GM18505 (cell line): Measurements from ENCODE around the gene RAD9A.
A peak's percentile ranks its signal among the peaks of the same experiment; 100 is the strongest.
"Not testable (repeated sequence)": the region's sequence is repeated elsewhere in the genome, so short reads cannot be mapped to it uniquely, and the experiment has no call there.

Experiments used
- ATAC-seq: cut with Tn5 transposase; IDR thresholded peaks from one replicate; pipeline ENCODE4 v1.9.1; 2021; ENCODE audit not compliant: unreplicated experiment
- POLR2A ChIP-seq: IDR thresholded peaks from 4 replicates; pipeline ENCODE4 v1.6.1; 2011; ENCODE audit warnings: borderline replicate concordance; ENCODE audit not compliant: insufficient read depth, insufficient read length; ENCODE audit errors: extremely low read depth

The RAD9A gene

DNA sequence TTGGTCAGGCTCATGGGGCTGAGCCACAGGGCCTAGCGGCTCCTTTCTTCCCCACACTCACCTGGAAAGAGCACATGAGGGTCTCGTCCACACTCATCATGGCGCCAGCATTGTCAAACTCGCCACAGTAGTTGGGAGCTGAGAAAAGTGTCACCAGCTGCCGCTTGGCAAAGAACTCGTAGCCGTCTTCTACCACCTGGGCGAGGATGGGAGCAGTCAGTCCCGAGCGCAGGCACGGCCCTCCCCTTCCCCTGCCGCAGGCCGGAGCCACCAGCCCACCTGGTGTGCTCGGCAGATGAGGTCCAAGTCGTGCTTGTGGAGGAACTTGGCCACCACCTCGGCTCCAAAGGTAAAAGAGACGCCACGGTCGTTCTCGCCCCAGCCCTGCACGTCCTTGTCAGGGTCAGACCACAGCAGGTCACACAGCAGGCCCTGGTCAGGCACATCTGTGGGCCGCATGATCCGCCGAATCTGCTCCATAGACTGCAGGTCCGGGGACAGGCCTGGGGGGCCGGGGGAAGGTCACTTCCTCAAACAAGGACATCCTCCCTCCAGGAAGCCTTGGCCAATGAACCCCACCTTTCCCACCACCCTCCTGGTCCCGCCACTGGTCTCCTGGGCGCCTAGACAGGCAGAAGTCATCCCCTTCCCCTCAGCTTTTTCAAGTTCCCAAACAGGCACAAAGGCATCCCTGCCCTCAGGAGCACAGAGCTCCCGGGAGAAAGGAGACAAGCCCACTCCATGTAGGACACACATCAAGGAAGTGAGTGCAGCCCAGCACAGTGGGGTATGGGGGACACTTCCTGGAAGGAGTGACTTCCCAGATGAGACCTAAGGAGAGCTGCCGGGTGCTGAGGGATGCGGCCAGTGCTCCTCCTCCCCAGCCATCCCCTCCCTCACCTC is 7.1 kb downstream of the RAD9A start:
- ATAC-seq = no peak
- no peak for TF ChIP-seq POLR2A

DNA sequence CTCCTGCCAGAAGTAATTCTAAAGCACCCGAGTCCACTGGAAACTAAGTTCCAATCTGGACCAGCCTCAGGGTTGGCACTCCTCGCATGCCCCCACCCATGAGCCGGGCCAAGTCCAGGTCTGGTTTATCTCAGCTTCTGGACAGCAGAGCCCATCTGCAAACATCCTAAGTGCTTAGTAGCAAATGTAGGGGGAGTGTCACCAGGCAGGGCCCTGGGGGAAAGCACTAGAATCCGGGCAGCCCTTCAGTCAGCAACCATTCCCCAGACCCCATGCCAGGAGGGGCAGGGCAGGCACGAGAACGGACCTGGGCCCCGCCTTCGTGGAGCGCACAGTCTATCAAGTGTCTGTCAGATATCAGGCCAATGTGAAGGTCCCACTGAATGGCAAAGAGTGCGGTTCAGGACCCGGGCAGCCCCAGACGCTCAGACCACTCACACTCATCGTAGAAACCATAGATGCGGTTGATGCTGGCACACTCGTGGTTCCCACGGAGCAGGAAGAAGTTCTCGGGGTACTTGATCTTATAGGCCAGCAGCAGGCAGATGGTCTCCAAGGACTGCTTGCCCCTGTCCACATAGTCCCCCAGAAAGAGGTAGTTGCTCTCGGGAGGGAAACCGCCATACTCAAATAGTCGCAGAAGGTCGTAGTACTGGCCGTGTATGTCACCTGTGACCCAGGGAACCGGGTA is 8.6 kb downstream of the RAD9A start:
- no peak for ATAC-seq

DNA sequence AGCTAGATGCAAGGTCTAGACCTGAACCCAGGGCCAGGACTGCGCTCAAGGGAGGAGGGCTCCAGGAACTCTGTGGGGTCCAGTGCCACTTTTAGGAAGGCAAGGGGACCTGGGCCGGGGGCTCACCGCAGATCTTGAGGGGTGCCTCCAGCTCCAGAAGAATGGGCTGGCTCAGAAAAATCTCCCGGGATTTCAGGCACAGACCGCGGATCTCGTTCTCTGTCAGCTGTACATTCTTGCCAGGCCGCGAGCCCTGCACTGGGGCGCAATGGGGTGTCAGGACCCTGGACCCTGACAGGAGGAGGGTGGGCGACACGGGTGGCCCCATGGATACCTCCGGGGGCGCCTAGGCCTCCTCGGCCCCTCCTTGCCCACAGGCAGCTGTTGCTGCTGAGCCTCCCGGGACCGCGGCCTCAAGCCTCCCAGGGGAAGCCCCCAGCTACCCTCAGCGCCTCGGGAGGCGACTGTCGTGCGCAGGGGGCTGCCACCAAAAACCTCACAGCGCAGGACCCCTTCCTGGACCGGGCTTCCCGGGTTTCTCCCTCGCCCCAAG is 9.2 kb downstream of the RAD9A start:
- no peak for TF ChIP-seq POLR2A
- ATAC-seq = peak; percentile 14

More for the DNA sequence above, 8.6 kb downstream of the RAD9A start:
- TF ChIP-seq POLR2A = no peak

DNA sequence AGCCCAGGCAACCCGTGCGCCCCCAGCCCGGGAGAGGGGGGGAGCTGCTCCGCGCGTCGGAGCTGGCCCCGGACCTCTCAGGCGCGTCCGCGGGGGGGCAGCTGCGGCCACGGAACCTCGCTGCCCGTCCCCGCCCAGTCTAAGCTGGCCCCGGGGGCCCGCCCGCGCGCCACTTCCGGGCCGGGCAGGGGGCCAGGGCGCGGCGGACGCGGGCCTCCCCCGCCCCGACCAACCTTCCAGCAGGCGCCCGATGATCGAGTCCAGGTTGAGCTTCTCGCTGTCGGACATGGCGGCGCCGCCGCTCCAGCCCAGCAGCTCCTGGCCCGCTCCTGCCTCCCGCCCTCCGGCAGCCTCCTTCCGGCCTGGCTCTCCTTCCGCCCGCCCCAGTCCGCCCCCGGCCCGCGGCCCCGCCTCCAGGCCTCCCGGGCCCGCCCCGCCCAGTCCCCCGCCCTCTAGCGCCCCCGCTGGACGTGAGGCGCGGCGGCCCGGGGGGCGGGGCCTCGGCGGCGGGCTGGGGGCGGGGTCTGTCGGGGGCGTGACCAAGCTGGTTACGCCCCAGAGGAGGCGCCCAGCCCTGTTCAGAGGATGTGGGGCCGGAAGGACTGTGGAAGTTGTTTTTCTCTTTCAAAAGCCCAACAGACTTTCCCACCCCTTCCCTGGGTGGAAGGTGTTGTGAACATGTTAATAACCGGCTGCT is 9.9 kb downstream of the RAD9A start, which contains the start of gene PPP1CA:
Gene PPP1CA (minus strand): TSS at position 364 of the 697 bp plus-strand sequence. CDS start 76 bp downstream, at position 288.
- TF ChIP-seq POLR2A = peak; percentile 89
- peak; percentile 60 for ATAC-seq

DNA sequence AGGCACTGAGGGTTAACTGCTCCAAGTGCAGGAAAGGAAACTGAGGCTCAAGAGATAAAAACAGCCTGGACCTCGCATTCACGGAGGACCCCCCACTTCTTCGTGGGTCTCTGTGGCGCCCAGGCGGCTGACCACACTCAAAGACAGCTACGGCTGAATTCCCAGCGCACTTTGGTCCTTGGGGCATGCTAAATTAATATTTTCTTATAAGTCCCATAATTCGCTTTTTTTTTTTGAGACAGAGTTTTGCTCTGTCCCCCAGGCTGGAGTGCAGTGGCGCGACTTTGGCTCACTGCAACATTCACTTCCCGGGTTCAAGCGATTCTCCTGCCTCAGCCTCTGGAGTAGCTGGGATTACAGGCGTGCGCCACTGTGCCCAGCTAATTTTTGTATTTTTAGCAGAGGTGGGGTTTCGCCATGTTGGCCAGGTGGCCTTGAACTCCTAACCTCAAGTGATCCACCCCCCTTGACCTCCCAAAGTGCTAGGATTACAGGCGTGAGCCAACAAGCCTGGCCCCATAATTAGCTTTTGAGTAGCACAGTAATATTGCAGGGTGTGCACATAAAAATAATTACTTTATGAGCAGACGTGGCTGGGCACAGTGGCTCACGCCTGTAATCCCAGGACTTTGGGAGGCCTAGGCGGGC is 10.5 kb downstream of the RAD9A start:
- not testable (repeated sequence) for ATAC-seq

DNA sequence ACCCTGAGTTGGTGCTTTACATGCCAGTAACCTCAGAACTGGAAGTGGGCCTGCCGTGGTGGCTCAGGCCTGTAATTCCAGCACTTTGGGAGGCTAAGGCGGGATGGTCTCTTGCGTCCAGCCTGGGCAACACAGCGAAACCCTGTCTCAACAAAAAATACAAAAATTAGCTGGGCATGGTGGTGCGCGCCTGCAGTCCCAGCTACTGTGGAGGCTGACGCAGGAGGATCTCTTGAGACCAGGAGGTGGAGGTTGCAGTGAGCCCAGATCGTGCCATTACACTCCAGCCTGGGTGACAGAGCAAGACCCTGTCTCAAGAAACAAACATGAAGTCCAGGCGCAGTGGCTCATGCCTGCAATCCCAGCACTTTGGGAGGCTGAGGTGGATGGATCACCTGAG is 11.3 kb downstream of the RAD9A start:
- not testable (repeated sequence) for ATAC-seq

DNA sequence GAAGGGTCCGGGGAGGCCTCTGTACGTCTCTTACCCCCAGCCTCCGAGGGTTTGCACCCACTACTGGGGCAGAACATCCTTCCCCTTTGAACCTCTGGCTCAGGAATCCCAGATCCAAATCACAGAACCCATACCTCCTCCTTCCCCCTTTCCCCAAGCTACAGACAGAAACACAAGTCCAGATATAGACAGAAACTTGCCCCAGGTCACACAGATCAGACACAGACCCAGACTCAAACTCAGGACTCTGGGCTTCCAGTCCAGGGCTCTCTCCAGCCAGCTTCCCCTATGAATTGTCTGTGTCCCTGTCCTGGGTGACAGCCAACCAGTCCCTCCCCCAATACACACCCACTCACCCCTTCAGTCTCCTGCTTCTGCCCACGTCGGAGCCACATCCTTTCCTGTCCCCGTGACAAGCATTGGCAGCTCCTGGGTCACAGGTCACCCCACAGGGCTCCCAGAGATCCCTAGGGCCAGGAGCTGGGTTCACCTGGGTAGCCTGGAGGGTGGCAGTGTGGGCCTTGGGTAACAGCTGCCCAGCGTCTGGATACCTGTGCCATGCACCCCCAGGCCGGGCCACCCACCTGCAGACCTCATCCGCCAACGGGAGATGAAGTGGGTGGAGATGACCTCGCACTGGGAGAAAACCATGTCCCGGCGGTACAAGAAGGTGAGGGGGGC is 12.9 kb downstream of the RAD9A start:
- ATAC-seq = no peak
- TF ChIP-seq POLR2A = no peak

DNA sequence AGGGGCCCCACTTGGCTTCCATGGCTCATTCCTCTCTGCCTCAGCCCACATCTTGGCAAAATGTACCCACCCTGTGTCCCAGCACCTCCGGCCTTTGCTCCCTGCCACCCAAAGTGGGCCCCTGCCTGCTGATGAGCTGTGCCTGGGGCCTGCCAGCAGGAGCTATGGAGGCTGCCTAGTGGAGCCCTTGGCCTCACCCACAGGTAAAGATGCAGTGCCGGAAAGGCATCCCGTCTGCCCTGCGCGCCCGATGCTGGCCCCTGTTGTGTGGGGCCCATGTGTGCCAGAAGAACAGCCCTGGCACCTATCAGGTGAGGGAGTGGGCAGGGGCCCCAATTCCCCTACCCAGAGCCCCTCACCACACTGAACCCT is 13.4 kb downstream of the RAD9A start:
- ATAC-seq = no peak
- no peak for TF ChIP-seq POLR2A

DNA sequence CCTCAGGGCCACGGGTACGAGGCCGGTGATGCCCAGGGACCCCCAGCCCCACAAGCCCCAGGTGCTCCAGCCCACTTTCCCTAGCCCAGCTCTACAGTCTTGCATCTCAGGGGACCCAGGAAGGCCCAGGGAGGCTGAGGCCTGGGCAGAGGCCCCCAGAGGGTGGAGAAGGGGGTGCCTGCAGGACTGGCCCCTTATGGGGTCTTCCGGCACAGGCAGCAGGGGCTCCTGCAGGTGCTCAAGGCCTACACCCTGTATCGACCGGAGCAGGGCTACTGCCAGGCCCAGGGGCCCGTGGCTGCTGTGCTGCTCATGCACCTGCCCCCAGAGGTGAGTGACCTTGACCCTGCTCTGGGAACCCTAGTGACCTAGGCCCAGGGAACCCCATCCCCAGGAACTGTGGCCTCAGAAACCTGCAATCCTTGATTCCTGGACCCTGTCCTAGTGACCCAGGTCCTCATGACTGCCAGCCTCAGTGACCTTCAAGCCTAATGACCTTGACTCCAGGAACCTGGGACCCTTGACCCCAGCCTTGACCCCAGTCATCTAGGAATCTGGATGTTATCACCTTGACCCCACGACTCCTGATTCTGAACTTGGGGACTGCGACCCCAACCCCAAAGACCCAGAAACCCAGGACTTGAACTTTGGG is 14.0 kb downstream of the RAD9A start:
- no peak for TF ChIP-seq POLR2A
- no peak for ATAC-seq

DNA sequence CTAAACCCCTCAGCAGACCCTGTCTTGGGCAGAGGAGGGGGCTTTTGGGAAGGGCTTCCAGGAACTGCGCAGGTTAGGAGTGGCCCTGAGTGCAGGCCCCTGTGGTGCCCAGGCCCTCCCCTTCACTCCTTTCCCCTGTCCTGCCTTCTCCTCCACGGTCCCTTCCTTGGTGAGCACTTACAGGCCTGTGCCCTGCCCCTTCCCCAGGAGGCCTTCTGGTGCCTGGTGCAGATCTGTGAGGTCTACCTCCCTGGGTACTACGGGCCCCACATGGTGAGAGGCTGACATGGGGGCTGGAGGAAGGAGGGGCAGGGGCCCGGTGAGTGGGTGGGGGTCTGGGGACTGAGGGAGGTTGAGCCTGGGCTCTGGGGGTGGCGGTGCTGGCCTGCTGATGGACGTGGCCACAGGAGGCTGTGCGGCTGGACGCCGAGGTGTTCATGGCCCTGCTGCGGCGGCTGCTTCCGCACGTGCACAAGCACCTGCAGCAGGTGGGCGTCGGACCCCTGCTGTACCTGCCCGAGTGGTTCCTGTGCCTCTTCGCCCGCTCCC is 14.7 kb downstream of the RAD9A start:
- no peak for TF ChIP-seq POLR2A
- ATAC-seq = no peak

DNA sequence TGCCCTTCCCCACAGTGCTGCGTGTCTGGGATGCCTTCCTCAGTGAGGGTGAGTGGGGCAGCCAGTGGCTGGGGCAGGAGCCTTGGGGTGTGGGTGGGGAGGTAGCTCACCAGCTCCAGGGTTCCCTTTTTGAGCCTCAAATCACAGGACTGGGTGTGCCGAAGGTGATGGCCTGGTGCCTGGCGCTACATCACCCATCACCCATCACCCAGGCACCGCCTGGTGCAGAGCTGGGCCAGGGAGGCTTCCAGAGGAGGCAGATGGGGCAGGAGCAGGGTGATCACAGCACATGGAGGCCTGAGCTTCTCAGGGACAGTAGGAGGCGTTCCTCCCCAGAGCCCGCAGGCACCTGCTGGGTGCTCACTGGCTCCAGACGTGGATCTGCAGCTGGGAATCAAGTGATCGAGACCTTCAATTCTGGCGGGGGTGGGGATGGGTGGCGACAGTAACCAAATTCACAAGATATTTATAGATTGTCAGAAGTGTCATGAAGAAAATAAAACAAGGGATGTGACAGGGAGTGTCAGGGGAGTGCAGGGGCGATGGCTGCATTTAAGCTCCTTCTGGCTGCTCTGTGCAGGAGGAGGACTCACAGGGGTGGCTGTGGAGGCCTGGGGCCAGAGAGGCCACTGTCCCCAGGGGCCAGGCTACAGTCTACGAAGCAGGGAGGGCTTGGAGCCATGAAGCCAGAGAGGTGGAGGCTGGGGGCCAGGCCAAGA is 15.3 kb downstream of the RAD9A start:
- TF ChIP-seq POLR2A = no peak
- ATAC-seq = no peak
